Measurements from ENCODE around the gene FIBP.

Gene FIBP

DNA sequence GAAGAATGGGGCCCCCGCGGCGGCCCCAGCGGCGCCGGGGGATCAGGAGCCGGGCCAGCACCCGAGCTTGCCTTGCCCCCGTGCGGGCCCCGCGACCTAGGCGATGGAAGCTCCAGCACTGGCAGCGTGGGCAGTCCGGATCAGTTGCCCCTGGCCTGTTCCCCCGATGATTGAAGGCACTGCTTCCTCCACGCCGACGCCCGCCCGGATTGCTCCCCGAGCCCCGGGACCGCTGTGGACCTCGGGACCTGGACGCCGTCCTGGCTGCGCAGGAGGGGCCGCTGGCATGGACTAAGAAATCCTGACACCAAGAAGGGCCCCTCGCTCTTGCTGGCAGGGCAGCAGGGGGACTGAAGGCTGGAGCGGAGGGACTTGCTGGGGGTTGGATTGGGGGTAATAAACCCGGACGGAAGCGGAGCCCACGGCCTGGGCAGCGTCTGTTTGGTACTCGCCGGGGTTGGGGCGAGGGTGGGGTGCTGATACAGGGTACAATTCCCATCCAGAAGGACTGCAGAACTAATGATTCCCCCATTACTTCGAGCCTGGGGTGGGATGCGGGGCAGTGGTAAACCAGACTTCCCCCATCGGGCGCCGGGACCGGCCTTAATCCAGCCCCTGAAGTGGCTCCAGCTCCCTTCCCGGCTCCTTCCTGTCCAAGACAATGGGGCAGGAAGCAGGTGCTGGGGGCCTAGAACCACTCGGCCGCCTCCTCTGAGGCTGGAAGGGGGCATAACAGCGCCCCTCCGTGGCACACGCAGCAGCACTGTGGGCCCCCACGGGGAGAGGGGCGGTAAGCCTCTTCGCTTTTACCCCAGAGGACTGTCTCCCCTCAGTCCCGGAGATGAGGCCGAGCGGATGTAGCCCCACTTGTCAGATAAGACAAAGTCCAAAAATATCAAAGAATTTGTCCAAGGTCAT lies 3.2 kb upstream of the FIBP start:
- peak in 5 of 56 donors; percentile 11 to 34 (median 17) for DNase-seq

- DNase-seq, result peak; percentile 70 to 99 (median 96)
Measured at GRCh38 chr11:65890324-65891218, 2.3 kb upstream of the FIBP start, which contains the start of gene CCDC85B. Gene CCDC85B, plus strand, starts transcription at chr11:65890673. Its CDS starts 111 bp downstream, at chr11:65890784.

DNA sequence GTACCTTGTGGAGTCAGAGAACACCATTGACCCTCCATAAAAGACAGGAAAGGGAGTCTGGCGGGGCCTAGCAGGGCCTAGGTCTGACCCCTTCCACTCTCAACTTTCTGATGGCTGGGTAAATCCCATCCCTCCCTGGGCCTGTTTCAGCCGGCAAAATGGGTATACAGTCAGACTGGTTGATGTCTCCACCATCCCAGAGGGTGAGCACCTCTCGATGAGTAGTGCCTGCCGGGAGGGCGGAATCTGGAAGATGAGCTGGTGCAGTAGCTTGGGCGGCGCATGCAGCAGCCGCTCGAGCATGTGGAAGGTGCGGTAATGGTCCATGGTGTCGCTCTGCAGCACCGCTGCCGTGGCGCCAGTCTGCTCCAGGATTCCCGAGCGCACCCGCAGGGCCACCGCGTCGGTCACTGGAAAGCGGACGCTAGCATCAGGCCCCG lies 528 bp downstream of the FIBP start:
- peak in 8 of 56 donors; percentile 42 to 75 (median 63) for DNase-seq

DNA sequence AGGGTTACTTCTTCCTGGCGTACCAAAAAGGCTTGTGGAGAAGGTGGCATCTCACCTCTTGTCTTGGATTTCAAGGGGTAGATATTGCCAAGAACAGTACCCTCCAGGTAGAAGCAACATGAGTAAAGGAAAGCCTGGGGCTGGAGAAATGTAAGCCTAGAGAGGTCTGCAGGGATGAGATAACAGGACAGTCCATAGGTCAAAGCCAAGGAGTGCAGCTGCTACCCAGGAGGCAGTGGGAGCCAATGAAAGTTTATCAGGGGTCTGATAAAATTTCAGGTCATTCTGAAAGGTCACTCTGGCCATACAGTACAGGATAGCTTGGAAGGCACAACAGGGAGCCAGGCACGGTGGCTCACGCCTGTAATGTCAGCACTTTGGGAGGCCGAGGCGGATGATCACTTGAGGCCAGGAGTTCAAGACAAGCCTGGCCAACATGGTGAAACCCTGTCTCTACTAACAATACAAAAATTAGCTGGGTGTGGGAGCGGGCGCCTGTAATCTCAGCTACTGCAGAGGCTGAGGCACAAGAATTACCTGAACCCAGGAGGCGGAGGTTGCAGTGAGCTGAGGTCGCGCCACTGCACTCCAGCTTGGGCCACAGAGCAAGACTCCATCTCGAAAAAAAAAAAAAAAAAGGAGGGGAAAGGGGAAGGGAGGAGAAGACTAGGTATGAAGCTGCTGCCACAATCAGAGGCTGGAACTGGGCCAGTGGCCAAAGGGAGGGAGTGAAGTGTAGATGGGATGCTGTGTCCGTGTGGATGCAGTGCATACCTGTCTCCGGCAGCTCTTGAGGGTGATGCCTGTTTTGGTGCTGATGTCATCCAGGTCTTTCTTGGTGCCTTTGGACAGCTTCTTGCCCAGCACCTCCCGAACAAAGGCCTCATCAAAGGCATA lies 1.2 kb downstream of the FIBP start:
- DNase-seq, result no peak

DNA sequence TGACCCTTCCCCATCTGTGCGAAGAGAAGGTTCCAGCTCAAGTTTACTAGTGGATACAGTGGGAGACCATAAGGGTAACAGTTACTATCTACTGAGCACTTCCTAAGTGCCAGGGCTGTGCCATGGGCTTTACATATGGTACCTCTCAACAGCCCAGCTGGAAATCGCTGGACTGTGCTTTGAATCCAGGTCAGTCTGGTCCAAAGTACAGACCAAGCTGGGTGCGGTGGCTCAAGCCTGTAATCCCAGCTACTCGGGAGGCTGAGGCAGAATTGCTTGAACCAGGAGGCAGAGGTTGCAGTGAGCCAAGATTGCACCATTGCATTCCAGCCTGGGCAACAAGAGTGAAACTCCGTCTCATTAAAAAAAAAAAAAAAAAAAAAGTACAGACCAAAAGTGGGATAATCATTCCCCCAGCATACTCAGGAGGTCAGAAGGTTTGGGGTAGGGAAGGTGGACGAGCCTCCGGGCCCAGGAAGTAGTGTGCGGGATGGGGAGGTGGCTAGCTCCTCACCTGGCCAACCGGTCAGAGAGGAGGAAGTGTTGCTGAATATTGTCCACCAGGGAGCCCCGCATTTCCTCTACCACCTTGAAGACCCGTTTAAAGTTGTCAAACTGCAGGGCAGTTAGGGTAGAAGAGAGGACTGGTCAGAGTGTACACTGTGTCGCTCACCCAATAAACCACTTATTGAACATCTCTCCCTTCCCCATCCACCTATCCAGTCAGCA lies 2.3 kb downstream of the FIBP start:
- no peak for DNase-seq

- no peak for DNase-seq
Measured at GRCh38 chr11:65885231-65885630, 3.0 kb downstream of the FIBP start.

GRCh38 chr11:65884716-65885092 lies 3.6 kb downstream of the FIBP start:
- DNase-seq, result peak in 49 of 56 donors; percentile 12 to 87 (median 57)

- no peak for DNase-seq
Measured at GRCh38 chr11:65883786-65884715, 4.2 kb downstream of the FIBP start.

DNA sequence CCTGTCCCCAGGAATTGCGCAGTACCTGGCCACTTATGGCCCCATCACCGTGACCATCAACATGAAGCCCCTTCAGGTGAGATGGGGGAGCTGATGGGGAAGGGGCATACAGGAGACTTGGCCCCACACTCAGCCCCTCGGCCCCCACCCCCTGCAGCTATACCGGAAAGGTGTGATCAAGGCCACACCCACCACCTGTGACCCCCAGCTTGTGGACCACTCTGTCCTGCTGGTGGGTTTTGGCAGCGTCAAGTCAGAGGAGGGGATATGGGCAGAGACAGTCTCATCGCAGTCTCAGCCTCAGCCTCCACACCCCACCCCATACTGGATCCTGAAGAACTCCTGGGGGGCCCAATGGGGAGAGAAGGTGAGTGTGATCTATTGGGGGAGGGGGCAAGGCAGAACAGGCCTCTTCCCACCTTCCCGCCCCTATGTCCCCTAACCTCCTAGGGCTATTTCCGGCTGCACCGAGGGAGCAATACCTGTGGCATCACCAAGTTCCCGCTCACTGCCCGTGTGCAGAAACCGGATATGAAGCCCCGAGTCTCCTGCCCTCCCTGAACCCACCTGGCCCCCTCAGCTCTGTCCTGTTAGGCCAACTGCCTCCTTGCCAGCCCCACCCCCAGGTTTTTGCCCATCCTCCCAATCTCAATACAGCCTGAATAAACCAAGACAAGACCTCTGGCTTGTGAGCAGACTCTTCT lies 5.1 kb downstream of the FIBP start:
- DNase-seq, result no peak

GRCh38 chr11:65882120-65883057 lies 5.9 kb downstream of the FIBP start:
- DNase-seq, result no peak

DNA sequence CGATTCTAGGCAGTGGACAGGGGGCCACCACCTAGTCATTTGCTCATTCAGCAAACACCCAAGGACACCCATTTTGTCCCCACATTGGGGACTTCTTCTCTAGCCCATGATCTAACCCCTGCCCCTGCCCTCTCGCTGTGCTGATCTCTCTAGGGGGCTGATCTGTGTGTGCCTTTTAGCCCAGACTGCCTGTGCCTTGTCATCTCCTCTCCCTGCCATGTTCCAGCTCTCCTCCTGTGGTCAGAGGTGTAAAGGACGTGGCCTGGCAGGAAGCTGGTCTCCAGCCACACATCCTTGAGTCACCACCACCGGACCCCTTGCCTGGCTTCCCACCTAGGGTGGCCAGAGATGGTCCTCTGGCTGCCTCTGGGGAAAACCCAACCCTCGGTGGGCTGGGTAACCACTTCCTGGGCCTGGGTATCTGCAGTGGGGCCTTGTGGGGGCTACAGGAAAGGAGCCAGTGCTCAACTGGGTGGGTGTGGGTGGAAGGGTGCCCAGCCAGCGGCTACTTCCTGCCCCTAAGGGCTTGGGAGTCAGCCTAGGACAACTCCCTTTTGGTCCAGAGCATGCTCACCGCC lies 7.3 kb downstream of the FIBP start:
- DNase-seq, result no peak

DNA sequence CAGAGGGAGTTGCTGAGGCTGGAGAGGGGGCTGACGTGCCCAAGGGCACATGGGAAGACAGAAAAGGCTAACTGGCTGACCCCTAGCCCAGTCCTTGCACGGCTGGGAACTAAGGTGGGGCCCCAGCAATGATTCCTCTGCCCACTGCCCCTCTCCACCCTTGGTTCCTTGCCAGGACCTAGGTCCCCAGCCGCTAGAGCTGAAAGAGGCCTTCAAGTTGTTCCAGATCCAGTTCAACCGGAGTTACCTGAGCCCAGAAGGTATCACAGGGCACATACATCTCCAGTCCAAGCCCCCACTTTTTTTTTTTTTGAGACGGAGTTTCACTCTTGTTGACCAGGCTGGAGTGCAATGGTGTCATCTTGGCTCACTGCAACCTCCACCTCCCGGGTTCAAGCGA lies 8.2 kb downstream of the FIBP start:
- no peak for DNase-seq

DNA sequence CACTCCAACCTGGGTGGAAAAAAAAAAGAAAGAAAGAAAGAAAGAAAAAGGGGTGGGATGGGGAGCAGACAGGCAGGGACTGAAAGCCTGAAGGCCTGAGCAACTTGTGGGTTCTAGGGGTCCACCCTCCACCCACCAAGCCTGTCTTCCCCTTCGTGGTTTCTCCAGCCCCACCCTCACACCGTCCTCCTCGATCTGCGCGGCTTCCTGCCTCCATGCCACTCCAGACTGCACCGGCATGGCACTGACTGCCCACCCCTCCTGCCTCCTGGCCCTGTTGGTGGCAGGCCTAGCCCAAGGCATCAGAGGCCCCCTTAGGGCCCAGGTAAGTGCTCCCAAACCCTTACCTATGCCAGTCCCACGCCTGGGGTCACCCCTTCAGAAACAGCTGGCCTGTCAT lies 8.7 kb downstream of the FIBP start, which contains the start of gene CTSW:
Gene CTSW (plus strand): TSS at position 221 of the 400 bp plus-strand sequence. CDS start 18 bp downstream, at position 239.
- no peak for DNase-seq

DNA sequence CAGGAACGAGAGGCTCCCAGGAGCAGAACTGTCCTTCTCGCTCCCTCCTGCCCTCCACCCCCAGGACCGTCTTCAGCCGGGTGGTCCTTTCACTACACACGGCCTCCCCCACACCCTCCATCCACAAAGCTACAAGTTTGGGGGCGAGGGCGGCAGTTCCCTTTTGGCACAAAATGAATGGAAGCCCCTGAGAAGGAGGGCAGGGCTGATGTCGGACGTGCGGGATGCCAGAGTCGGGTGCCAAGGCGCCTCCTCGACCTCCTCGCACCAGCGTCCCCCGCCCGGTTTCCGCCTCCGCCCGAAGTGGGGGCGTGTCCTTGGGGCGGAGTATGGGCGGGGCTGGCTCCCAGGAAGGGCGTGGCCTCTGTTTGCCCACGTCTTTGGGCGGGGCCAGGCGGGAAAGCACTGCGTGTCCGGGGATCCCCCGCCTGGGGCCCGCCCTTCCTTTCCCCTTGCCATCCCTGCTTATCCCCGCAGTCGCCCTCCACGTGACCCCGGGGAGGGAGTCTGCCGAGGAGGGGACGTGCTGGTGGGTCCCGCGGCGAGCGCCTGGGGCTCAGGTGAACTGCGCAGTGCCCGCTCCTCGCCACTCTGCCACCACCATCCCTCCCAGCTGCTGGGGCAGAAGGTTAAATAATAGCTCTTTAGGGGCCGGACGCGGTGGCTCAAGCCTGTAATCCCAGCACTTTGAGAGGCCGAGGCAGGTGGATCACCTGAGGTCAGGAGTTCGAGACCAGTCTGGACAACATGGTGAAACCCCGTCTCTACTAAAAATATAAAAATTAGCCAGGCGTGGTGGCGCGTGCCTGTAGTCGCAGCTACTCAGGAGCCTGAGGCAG lies 14.7 kb downstream of the FIBP start:
- DNase-seq, result peak; percentile 46 to 96 (median 86)

DNA sequence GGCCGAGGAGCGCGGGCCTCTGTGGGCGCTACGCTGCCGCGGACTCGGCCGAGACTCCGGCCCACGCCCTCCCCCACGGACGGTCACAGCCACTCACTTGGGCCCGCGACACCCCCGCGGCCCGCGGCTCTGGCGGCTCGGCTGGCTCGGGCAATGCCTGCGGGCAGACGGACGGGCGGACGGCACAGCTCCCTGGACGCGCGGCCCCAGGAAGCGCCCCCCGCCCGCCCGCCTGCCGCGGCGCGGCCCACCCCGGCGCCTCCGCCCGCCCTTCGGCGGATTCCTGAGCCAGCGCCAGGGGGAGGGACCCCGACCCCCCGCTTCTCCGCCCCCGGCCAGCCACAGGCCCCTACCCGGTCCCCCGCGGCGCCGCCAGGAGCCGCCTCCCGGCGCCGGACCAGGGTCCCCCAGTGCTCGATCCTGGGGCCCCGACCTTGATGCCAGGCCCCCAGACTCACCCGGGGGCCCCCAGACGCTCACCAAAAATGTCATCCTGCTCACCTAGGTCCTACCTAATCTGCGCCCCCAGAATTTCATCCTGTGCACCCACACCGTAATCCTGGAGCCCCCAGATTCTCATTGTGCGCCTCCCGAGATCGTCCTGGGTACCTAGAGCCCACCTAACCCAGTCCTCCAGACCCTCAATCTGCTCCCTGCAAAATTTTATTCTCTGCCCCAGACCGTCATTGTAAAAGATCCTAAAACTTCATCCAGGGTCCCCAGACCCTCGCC lies 15.5 kb downstream of the FIBP start, which contains the start of gene EFEMP2:
Gene EFEMP2 (minus strand): TSS at position 215 of the 732 bp plus-strand sequence. CDS start 446 bp downstream, outside the sequence.
- DNase-seq, result peak in 7 of 56 donors; percentile 21 to 51 (median 23)

All from nucleus accumbens (tissue), 56 donors.